Fibroblast of skin of left biceps (primary cell): ENCODE data around the gene PLSCR4.
"Not testable (repeated sequence)": the region's sequence is repeated elsewhere in the genome, so short reads cannot be mapped to it uniquely, and the experiment has no call there.

Experiments
- DNase-seq, 2 experiments: peaks; one replicate each; pipeline ENCODE4 v3.0.0-alpha.2; 2013; ENCODE audit warnings: low read depth in 2 of 2

Gene PLSCR4

GRCh38 chr3:146247911-146248310 is 3.0 kb downstream of the PLSCR4 start:
- no peak for DNase-seq

- DNase-seq, result no peak
These were observed 4.4 kb downstream of the PLSCR4 start for GRCh38 chr3:146246526-146246925.

- DNase-seq, result no peak
These were observed 7.3 kb downstream of the PLSCR4 start for GRCh38 chr3:146243559-146243958.

- DNase-seq, result no peak
These were observed 9.2 kb downstream of the PLSCR4 start for GRCh38 chr3:146241523-146242240.

GRCh38 chr3:146233487-146233886 is 17.4 kb downstream of the PLSCR4 start:
- no peak for DNase-seq

- no peak for DNase-seq
These were observed 23.4 kb downstream of the PLSCR4 start for GRCh38 chr3:146227486-146227885.

GRCh38 chr3:146226881-146227280 is 24.0 kb downstream of the PLSCR4 start:
- no peak for DNase-seq

GRCh38 chr3:146225458-146225857 is 25.4 kb downstream of the PLSCR4 start:
- not testable (repeated sequence) for DNase-seq

- DNase-seq, result no peak
These were observed 27.2 kb downstream of the PLSCR4 start for GRCh38 chr3:146223401-146224373.

GRCh38 chr3:146222204-146223046 is 28.5 kb downstream of the PLSCR4 start:
- DNase-seq, result no peak

GRCh38 chr3:146221276-146221675 is 29.6 kb downstream of the PLSCR4 start:
- DNase-seq, result no peak

- no peak for DNase-seq
These were observed 31.7 kb downstream of the PLSCR4 start for GRCh38 chr3:146218880-146219866.

GRCh38 chr3:146217324-146217723 is 33.6 kb downstream of the PLSCR4 start:
- DNase-seq, result no peak

GRCh38 chr3:146214493-146214892 is 36.4 kb downstream of the PLSCR4 start:
- no peak for DNase-seq

GRCh38 chr3:146209371-146209770 is 41.5 kb downstream of the PLSCR4 start:
- DNase-seq, result no peak

- DNase-seq, result no peak
These were observed 47.1 kb downstream of the PLSCR4 start for GRCh38 chr3:146203776-146204175.

GRCh38 chr3:146200461-146201220 is 50.3 kb downstream of the PLSCR4 start:
- no peak for DNase-seq

GRCh38 chr3:146199762-146200161 is 51.1 kb downstream of the PLSCR4 start:
- DNase-seq, result no peak

- no peak for DNase-seq
These were observed 54.1 kb downstream of the PLSCR4 start for GRCh38 chr3:146196789-146197188.

- DNase-seq, result no peak
These were observed 55.3 kb downstream of the PLSCR4 start for GRCh38 chr3:146195605-146196004.
